HL-60/S4 (cell line): ENCODE data around the gene PODXL.
"Not testable (repeated sequence)": the region's sequence is repeated elsewhere in the genome, so short reads cannot be mapped to it uniquely, and the experiment has no call there.

Experiments used
- in situ Hi-C: fragments of 300-500 bp; cut with MboI; formaldehyde crosslinking; loops from 2 replicates; pipeline ENCODE4 v1.14.3; 2022; ENCODE audit warnings: low sequenced_read_pairs

Gene PODXL

DNA sequence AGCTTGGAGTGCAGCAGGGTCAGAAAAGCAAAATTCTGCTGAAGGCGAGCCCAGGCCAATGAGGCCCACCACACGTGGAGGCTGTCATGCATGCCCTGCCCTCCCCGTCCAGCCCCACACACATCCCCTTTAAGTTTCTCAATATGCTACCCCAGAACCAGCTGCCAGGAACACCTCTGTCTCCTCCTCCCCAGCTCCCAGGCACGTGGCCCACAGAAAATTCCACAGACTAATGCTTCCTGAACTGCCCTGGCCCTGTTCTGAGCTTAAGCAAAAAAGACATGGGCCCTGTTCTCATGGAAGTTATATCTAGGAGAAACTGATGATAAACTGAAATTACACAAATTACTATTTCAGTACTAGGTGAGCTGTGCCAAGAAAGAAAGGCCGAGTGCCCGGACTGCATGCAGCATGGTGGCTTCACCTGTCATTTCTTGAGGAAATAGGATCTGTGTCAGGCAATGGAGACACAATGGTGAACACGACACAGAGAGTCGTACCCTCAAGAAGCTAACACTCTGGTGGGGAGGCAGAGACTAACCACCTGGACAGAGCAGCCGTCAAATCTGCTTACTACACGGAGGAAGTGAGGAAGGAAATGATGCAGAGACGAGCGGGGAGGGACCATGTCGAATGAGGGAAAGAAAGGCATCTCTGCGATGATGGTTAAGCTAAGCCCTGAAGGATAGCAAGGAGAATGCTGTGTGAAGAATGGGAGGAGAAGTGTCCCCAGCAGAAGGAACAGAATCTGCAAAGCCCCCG lies 44.5 kb downstream of the PODXL start:
- in situ Hi-C loops: no loop called here

GRCh38 chr7:131511071-131511470 lies 45.4 kb downstream of the PODXL start:
- in situ Hi-C loops: no loop called here

DNA sequence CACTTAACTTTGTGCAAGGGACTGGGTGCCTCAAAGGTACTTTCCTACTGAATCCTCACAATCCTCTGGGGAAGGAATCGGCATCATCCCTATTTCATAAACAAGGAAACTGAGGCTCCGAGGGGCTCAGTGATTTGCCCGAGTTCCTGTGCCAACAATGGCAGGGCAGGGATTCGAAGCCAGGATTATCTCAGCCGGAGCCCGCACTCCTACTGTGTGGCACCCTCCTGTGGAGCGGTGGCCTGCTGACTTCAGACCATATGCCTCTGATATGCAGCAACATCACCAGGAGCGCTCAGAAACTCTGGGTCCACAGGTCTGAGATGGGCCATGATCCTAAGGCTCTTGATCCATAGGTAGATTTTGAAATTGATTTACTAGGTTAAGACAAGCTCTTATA lies 46.6 kb downstream of the PODXL start:
- in situ Hi-C loops: no loop called here

DNA sequence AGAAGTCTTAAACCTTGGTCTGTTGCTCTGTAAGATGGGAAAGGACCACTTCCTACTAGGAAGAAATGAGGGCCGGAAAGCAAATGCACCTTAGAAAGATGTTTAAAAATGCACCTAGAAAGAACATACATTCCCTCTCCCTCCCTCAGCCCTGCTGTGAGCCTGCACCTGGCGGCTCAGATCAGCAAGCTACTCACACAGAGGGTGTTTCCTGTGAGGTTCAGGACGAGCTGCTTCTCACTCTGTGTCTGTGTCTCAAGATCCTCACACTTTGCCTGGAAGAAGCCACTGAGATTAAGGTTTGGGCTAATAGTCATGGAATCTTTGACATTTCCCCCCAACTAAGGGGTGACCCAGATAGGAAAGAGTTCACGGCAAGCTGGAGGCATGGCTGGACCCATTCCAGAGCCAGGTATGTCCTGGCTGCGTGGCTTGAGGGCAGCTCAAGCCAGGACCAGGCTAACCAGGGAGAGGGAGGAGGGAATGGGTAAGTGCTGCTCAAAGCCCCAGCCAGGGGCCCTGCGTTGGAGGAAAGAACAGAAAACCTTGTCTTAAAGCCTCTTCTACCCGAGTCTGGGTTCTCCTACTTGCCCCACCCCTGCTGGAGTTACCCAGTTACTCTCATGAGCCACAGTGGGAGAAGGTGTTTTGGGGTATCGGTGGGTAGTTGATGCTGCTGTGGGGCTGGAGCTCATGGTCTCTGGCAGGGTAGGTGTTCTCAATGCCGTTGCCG lies 47.5 kb downstream of the PODXL start:
- in situ Hi-C loops: no loop called here

GRCh38 chr7:131507592-131508331 lies 48.7 kb downstream of the PODXL start:
- in situ Hi-C loops: no loop called here

- in situ Hi-C loops: no loop called here
These were observed 49.8 kb downstream of the PODXL start for GRCh38 chr7:131506597-131506996.

- in situ Hi-C loops: no loop called here
These were observed 50.5 kb downstream of the PODXL start for GRCh38 chr7:131505636-131506557.

DNA sequence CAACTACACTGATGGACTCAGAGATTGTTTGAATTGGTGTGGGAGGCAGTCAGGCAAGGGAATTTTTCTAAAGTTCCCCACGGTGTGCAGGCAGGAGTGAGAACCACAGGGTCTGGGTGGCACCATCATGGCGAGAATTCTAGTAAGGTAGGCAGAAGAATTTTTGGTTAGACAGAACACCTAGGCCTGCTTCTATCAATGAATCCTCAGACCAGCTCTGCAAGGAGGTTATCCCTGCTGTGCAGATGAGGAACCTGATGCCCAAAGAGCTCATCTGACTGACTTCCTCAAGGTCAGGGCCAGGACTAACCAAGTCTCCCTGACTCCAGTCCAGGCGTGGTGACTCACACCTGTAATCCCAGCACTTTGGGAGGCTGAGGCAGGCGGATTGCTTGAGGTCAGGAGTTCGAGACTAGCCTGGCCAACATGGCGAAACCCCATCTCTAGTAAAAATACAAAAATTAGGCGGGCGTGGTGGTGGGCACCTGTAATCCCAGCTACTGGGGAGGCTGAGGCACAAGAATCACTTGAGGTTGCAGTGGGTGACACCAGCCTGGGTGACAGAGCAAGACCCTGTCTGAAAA lies 51.3 kb downstream of the PODXL start:
- in situ Hi-C loops: not testable (repeated sequence)

GRCh38 chr7:131504157-131504899 lies 52.1 kb downstream of the PODXL start:
- in situ Hi-C loops: no loop called here

- in situ Hi-C loops: no loop called here
These were observed 52.8 kb downstream of the PODXL start for GRCh38 chr7:131503639-131504038.

DNA sequence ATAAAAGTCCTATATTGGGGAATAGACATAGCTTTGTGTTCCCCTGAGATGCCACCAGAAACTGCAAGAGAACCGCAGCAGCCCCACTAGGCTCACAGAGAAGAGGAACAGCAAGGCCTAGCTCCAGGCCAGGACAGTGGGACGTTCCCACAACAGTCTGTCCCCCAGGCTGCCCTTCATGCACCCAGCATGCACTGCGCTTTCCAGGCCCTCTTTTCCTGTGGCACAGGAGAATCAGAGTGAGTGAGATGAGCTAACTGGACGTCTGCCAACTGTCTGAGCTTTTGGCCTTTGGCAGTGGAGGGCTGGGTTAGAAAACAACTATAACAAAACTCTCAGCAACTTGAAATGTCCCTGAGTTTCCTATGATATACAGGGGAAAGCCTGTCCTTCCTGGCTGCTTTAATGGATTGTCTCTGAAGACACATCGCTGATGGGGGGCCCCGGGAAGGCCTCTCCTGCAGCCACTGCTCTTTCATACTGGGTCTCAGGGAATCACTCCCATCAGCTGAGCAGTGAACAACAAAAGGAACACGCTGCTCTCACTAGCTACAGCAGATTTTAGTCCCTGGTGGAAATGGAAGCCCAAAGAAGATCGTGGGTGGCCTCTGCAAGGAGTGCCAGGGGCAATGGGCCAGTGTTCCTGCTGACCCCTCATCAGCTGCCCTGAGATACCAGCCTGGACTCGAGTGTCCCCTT lies 53.5 kb downstream of the PODXL start:
- in situ Hi-C loops: no loop called here

DNA sequence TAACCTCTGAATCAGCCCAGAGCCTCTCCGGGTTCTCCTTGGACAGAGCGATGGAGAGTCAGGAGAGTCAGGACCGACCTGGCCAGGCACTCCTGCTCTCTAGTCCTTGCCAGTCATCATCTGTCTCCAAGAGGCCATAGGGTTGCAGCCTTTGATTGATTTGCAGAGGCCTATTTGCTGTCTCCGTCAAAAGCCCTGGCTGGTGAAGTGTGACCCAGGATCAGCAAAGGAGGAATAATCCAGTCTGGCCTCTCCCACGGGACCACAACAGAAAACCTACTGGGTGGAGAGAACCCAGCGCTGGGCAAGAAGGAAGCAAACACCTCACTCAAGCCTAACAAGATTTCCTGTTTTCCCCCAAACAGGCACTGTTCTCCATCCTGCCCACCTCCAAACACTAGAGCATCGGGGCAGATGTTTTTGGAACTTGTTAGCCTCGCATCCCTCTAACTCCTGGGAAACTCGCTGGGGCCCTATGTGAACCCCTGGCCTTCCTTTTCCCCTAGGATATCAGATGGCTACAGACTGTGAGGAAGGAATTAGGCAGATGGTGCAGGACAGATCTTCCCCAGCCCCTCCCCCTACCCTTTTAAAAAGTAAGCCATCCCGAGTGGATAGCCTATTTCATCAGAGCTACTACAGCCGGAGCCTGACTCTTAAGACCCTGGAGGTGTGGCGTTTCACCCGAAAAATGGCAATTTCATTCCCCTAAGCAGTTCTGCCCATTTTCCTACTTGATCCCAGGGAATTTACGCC lies 54.3 kb downstream of the PODXL start:
- in situ Hi-C loops: no loop called here

- in situ Hi-C loops: no loop called here
These were observed 55.0 kb downstream of the PODXL start for GRCh38 chr7:131501422-131501821.

GRCh38 chr7:131500357-131500756 lies 56.1 kb downstream of the PODXL start:
- in situ Hi-C loops: no loop called here

DNA sequence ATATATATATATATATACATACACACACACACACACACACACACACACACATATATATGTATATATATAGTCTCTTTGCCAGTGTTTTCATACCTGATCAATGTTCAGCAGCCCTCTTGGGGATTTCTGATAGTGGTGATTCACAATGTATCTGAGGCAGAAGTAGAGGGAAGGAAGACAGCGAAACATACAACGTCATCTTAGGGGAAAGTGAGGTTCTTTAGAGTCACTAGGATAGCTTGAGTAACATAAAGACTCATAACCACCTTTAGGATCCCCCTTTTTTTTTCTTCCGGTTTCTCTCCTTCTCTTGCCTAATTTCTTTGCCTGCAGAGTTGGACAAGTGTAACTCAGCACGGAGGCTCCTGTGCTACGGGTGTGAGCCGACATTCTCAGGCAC lies 56.6 kb downstream of the PODXL start:
- in situ Hi-C loops: no loop called here

- in situ Hi-C loops: no loop called here
These were observed 58.1 kb downstream of the PODXL start for GRCh38 chr7:131498237-131498885.

DNA sequence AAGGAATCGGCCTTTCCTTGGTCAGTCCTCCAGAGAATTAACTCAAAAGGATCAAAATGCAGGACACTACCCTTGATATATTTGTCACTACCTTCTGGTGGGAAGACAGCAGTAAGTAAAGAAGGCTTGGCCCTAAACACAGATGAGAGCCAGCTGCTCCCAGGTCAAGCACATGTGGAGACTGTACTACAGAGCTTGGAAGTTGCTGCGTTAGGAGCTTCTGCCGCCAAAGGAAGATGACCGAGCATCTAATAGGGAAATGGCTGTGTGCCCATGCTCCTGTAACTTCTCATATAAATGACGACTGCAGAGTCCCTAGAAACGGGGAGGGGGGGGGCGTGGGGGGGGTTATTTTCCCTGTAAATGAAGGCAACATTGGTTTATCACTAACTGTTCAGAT lies 59.0 kb downstream of the PODXL start:
- in situ Hi-C loops: no loop called here
